Neural cell (in vitro differentiated cells): ENCODE results near the gene MYLK. TPM values are rescaled to one million over a fixed set of nuclear protein-coding genes. Genes with fewer than 3 reads are reported as not detected.

ENCODE experiments used
- H2AFZ ChIP-seq: fragments of 200-600, 300-800 bp; sonication (generic), shearing (Covaris generic); 2 replicates; pipeline ENCODE4 v1.6.0; 2014; ENCODE audit warnings: low read depth, mild to moderate bottlenecking, antibody characterized with exemption, low read length, moderate library complexity
- H3F3A ChIP-seq: fragments of 200-600 bp; shearing (Covaris generic); 2 replicates; pipeline ENCODE4 v1.6.1; 2016; ENCODE audit warnings: mild to moderate bottlenecking, moderate library complexity, mixed read lengths, antibody characterized with exemption, low read length; ENCODE audit not compliant: insufficient read depth, poor library complexity, severe bottlenecking
- H3K27ac ChIP-seq: fragments of 200-600, 300-800 bp; sonication (generic), shearing (Covaris generic); 2 replicates; pipeline ENCODE4 v1.5.1; 2014; ENCODE audit warnings: mild to moderate bottlenecking, low read length, moderate library complexity
- H3K27me3 ChIP-seq: fragments of 300-800, 200-600 bp; sonication (generic), shearing (Covaris generic); 2 replicates; pipeline ENCODE4 v1.6.0; 2014; ENCODE audit warnings: mild to moderate bottlenecking, low read depth, low read length, moderate library complexity; ENCODE audit not compliant: insufficient read depth
- H3K36me3 ChIP-seq: fragments of 300-800, 200-600 bp; sonication (generic), shearing (Covaris generic); 2 replicates; pipeline ENCODE4 v1.5.1; 2014; ENCODE audit warnings: mild to moderate bottlenecking, antibody characterized with exemption, low read length, moderate library complexity; ENCODE audit not compliant: insufficient read depth
- H3K4me2 ChIP-seq: fragments of 300-800, 200-600 bp; sonication (generic), shearing (Covaris generic); 2 replicates; pipeline ENCODE4 v1.6.0; 2014; ENCODE audit warnings: mild to moderate bottlenecking, low read length
- H3K4me3 ChIP-seq: fragments of 300-800, 200-600 bp; sonication (generic), shearing (Covaris generic); 2 replicates; pipeline ENCODE4 v1.5.1; 2014; ENCODE audit warnings: mild to moderate bottlenecking, low read length, moderate library complexity
- H3K79me2 ChIP-seq: fragments of 200-600 bp; shearing (Covaris generic); replicated peaks from 2 replicates; pipeline ENCODE4 v1.6.0; 2014; ENCODE audit warnings: mild to moderate bottlenecking, low read length, moderate library complexity; ENCODE audit not compliant: insufficient read depth
- H3K9ac ChIP-seq: fragments of 300-800, 200-600 bp; sonication (generic), shearing (Covaris generic); 2 replicates; pipeline ENCODE4 v1.6.1; 2016; ENCODE audit warnings: mild to moderate bottlenecking, low read length, mixed read lengths
- H3K9me2 ChIP-seq: fragments of 200-600 bp; shearing (Covaris generic); 2 replicates; pipeline ENCODE4 v1.6.1; 2016; ENCODE audit warnings: mild to moderate bottlenecking, low read length, mixed read lengths; ENCODE audit not compliant: insufficient read depth
- H3K9me3 ChIP-seq: fragments of 200-600, 300-800 bp; sonication (generic), shearing (Covaris generic); 2 replicates; pipeline ENCODE4 v1.6.1; 2016; ENCODE audit warnings: mild to moderate bottlenecking, mixed run types, low read length, moderate library complexity, mixed read lengths
- H4K20me1 ChIP-seq: fragments of 200-600 bp; shearing (Covaris generic); 2 replicates; pipeline ENCODE4 v1.6.1; 2016; ENCODE audit warnings: mild to moderate bottlenecking, mixed run types; ENCODE audit not compliant: insufficient read depth
- EP300 ChIP-seq: fragments of 450-650 bp; conservative IDR thresholded peaks from 2 replicates; pipeline ENCODE4 v1.6.1; 2014; ENCODE audit warnings: antibody characterized with exemption, mild to moderate bottlenecking, moderate library complexity; ENCODE audit not compliant: poor library complexity, severe bottlenecking
- EZH2 ChIP-seq: fragments of 200-600, 300-800 bp; shearing (Covaris generic), sonication (generic); IDR thresholded peaks from 2 replicates; pipeline ENCODE4 v1.6.1; 2014; ENCODE audit warnings: antibody characterized with exemption, low read length, borderline replicate concordance, mild to moderate bottlenecking; ENCODE audit not compliant: insufficient read depth, poor library complexity, severe bottlenecking
- MXI1 ChIP-seq: fragments of 450-650 bp; conservative IDR thresholded peaks from 2 replicates; pipeline ENCODE4 v1.6.1; 2014; ENCODE audit warnings: antibody characterized with exemption, mild to moderate bottlenecking; ENCODE audit not compliant: poor library complexity, severe bottlenecking
- POLR2AphosphoS5 ChIP-seq: IDR thresholded peaks from 2 replicates; pipeline ENCODE4 v1.6.1; 2012
- RAD21 ChIP-seq: fragments of 450-650 bp; conservative IDR thresholded peaks from 2 replicates; pipeline ENCODE4 v1.6.1; 2014; ENCODE audit warnings: antibody characterized with exemption, mild to moderate bottlenecking, moderate library complexity
- SMC3 ChIP-seq: fragments of 450-650 bp; conservative IDR thresholded peaks from 2 replicates; pipeline ENCODE4 v1.6.1; 2014; ENCODE audit warnings: antibody characterized with exemption, mild to moderate bottlenecking, moderate library complexity; ENCODE audit not compliant: poor library complexity
- TAF1 ChIP-seq: IDR thresholded peaks from 2 replicates; pipeline ENCODE4 v1.6.1; 2012; ENCODE audit warnings: low read depth
- polyA plus RNA-seq: library from polyadenylated mRNA; depleted of rRNA; stranded (reverse); fragments of >200 nt; gene quantifications from 2 replicates; pipeline ENCODE4 v1.2.3, GENCODE V29; 2014
- TF ChIP-seq, protein P1 (sequence below): IDR thresholded peaks from 2 replicates; pipeline ENCODE4 v1.6.1; 2012; ENCODE audit warnings: borderline replicate concordance
- TF ChIP-seq, protein P2 (sequence below): fragments of 450-650 bp; IDR thresholded peaks from 2 replicates; pipeline ENCODE4 v1.5.1; 2014; ENCODE audit warnings: antibody characterized with exemption, mild to moderate bottlenecking, moderate library complexity; ENCODE audit not compliant: poor library complexity, severe bottlenecking

MYLK gene
- polyA plus RNA-seq, 1 donor from 2014 or later, result 0.43 TPM

DNA sequence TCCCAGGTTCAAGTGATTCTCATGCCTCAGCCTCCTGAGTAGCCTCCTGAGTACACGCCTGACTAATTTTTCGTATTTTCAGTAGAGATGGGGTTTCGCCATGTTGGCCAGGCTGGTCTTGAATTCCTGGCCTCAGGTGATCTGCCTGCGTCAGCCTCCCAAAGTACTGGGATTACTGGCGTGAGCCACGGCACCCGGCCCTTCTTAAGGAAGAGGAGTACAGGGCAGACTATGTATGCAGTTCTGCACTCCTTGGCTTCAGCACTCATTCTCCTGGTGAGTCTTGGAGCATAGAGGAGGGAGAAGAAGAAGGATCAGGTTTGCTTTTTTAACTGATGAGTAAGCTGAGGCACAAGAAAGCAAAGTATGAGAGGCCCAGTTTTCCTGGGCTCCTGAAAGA lies 199.5 kb downstream of the MYLK start:
- H3F3A ChIP-seq, result no peaks in the 10 kb centered on the region
- H3K27ac ChIP-seq, result no peak overlapping the region
- H2AFZ ChIP-seq, result no peak overlapping the region
- no peaks in the 10 kb centered on the region for H3K79me2 ChIP-seq
- no peaks in the 10 kb centered on the region for H3K36me3 ChIP-seq
- H3K4me3 ChIP-seq, result no peak overlapping the region
- no peaks in the 10 kb centered on the region for H3K9me3 ChIP-seq
- H4K20me1 ChIP-seq, result no peaks in the 10 kb centered on the region
- no peaks in the 10 kb centered on the region for H3K27me3 ChIP-seq
- no peak overlapping the region for H3K9ac ChIP-seq
- TF ChIP-seq RAD21 (no peak), EZH2 (no peak), POLR2AphosphoS5 (no peak), EP300 (no peak), MXI1 (no peak), TAF1 (no peak), SMC3 (no peak)
- TF ChIP-seq, protein P1, sequence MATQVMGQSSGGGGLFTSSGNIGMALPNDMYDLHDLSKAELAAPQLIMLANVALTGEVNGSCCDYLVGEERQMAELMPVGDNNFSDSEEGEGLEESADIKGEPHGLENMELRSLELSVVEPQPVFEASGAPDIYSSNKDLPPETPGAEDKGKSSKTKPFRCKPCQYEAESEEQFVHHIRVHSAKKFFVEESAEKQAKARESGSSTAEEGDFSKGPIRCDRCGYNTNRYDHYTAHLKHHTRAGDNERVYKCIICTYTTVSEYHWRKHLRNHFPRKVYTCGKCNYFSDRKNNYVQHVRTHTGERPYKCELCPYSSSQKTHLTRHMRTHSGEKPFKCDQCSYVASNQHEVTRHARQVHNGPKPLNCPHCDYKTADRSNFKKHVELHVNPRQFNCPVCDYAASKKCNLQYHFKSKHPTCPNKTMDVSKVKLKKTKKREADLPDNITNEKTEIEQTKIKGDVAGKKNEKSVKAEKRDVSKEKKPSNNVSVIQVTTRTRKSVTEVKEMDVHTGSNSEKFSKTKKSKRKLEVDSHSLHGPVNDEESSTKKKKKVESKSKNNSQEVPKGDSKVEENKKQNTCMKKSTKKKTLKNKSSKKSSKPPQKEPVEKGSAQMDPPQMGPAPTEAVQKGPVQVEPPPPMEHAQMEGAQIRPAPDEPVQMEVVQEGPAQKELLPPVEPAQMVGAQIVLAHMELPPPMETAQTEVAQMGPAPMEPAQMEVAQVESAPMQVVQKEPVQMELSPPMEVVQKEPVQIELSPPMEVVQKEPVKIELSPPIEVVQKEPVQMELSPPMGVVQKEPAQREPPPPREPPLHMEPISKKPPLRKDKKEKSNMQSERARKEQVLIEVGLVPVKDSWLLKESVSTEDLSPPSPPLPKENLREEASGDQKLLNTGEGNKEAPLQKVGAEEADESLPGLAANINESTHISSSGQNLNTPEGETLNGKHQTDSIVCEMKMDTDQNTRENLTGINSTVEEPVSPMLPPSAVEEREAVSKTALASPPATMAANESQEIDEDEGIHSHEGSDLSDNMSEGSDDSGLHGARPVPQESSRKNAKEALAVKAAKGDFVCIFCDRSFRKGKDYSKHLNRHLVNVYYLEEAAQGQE, result no peak
- TF ChIP-seq, protein P2, sequence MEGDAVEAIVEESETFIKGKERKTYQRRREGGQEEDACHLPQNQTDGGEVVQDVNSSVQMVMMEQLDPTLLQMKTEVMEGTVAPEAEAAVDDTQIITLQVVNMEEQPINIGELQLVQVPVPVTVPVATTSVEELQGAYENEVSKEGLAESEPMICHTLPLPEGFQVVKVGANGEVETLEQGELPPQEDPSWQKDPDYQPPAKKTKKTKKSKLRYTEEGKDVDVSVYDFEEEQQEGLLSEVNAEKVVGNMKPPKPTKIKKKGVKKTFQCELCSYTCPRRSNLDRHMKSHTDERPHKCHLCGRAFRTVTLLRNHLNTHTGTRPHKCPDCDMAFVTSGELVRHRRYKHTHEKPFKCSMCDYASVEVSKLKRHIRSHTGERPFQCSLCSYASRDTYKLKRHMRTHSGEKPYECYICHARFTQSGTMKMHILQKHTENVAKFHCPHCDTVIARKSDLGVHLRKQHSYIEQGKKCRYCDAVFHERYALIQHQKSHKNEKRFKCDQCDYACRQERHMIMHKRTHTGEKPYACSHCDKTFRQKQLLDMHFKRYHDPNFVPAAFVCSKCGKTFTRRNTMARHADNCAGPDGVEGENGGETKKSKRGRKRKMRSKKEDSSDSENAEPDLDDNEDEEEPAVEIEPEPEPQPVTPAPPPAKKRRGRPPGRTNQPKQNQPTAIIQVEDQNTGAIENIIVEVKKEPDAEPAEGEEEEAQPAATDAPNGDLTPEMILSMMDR, result no peak
- no peaks in the 10 kb centered on the region for H3K9me2 ChIP-seq
- H3K4me2 ChIP-seq, result no peak overlapping the region

GRCh38 chr3:123684209-123684608 lies 199.9 kb downstream of the MYLK start:
- no peaks in the 10 kb centered on the region for H3F3A ChIP-seq
- TF ChIP-seq TAF1 (no peak), MXI1 (no peak), POLR2AphosphoS5 (no peak), EP300 (no peak), EZH2 (no peak), RAD21 (no peak), SMC3 (no peak)
- TF ChIP-seq, protein P2, result no peak
- TF ChIP-seq, protein P1, result no peak
- no peaks in the 10 kb centered on the region for H3K27me3 ChIP-seq
- H3K4me2 ChIP-seq, result no peak overlapping the region
- no peaks in the 10 kb centered on the region for H4K20me1 ChIP-seq
- H3K36me3 ChIP-seq, result no peaks in the 10 kb centered on the region
- no peak overlapping the region for H3K4me3 ChIP-seq
- H3K9ac ChIP-seq, result no peak overlapping the region
- H3K79me2 ChIP-seq, result no peaks in the 10 kb centered on the region
- H3K9me3 ChIP-seq, result no peaks in the 10 kb centered on the region
- no peaks in the 10 kb centered on the region for H3K9me2 ChIP-seq
- H3K27ac ChIP-seq, result no peak overlapping the region
- no peak overlapping the region for H2AFZ ChIP-seq
